ENCODE measurements around the gene NFE2L3. TPM values are rescaled to one million over a fixed set of nuclear protein-coding genes. Genes with fewer than 3 reads are reported as not detected.

NFE2L3 gene
- total RNA-seq, 1 donor from 2014 or later: 50.4 TPM

DNA sequence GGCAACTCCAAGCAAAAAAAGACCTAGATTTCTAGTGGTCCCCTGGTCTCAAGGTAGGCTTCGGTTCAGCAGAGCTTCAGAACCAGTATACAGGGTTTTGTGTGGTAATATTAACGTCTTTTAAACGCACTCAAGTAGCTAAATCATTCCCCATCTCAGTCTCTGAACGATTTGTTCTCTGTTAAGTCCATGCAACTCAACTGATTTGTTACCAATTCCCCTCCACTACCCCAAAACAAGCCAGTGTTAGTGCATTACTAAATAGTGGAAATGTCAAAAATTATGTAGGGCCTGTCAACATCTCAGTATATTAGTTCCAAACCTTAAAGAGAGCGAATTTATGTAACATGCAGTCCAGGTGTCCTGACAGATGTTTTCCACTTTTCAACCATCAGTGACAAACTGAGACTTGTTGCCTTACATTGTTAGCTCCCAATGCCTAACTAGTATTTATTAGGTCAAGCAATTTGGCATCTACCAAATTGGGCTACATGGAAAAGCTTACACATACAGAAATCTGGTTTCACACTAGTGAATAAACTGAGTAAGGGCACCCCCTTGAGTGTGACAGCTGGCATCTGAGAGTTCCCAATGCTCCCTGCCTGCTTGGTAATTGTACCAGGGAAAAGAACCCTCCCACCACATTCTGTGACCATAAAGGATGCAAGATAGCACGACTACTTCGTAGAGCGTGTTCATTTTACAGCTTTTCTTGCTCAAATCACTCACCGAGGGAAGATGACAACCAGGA lies 36.4 kb downstream of the NFE2L3 start:
- Histone ChIP-seq H3K4me2 (ENCODE audit: low read length) (no peak overlapping the region), H3K27me3 (ENCODE audit: insufficient read depth, low read length) (no peaks in the 10 kb centered on the region), H3K4me1 (ENCODE audit: insufficient read depth, low read length) (no peaks in the 10 kb centered on the region), H3K27ac (ENCODE audit: low read depth, low read length) (no peak overlapping the region), H3K79me2 (ENCODE audit: insufficient read depth, low read length) (peaks cover 35% of the 10 kb centered on the region), H2AFZ (ENCODE audit: low read depth, low read length) (no peak overlapping the region), H4K20me1 (ENCODE audit: insufficient read depth, low read length) (peaks cover 85% of the 10 kb centered on the region), H3K9me3 (ENCODE audit: insufficient read depth, low read depth, low read length) (no peaks in the 10 kb centered on the region), H3K36me3 (ENCODE audit: insufficient read depth, low read length) (peaks cover 62% of the 10 kb centered on the region), H3K9ac (ENCODE audit: low read length) (no peak overlapping the region), H3K4me3 (ENCODE audit: insufficient read depth, low read depth, low read length) (no peak overlapping the region)
- Mint-ChIP-seq H3K9me3 (ENCODE audit: unreplicated experiment) (no peaks in the 10 kb centered on the region), H3K27ac (ENCODE audit: unreplicated experiment) (peak overlapping the region; percentile 9), H3K4me1 (ENCODE audit: low read depth, unreplicated experiment) (peaks cover 51% of the 10 kb centered on the region), H3K36me3 (ENCODE audit: low read depth, unreplicated experiment) (peaks cover 24% of the 10 kb centered on the region), H3K4me3 (ENCODE audit: unreplicated experiment) (no peak overlapping the region), H3K27me3 (ENCODE audit: low read depth, unreplicated experiment) (no peaks in the 10 kb centered on the region)
- TF ChIP-seq, protein P1, sequence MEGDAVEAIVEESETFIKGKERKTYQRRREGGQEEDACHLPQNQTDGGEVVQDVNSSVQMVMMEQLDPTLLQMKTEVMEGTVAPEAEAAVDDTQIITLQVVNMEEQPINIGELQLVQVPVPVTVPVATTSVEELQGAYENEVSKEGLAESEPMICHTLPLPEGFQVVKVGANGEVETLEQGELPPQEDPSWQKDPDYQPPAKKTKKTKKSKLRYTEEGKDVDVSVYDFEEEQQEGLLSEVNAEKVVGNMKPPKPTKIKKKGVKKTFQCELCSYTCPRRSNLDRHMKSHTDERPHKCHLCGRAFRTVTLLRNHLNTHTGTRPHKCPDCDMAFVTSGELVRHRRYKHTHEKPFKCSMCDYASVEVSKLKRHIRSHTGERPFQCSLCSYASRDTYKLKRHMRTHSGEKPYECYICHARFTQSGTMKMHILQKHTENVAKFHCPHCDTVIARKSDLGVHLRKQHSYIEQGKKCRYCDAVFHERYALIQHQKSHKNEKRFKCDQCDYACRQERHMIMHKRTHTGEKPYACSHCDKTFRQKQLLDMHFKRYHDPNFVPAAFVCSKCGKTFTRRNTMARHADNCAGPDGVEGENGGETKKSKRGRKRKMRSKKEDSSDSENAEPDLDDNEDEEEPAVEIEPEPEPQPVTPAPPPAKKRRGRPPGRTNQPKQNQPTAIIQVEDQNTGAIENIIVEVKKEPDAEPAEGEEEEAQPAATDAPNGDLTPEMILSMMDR (IDR thresholded peaks at IDR 0.05; ENCODE audit: insufficient read depth, low read depth, low read length): no peak
- TF ChIP-seq EZH2 (IDR thresholded peaks at IDR 0.05; ENCODE audit: insufficient read depth, low read length): no peak
- DNase-seq (ENCODE audit: low read depth): no peak
- FAIRE-seq: no peak

- H3K4me1 Mint-ChIP-seq (ENCODE audit: low read depth, unreplicated experiment): peaks cover 54% of the 10 kb centered on the region
- Histone ChIP-seq H4K20me1 (ENCODE audit: insufficient read depth, low read length) (peaks cover 86% of the 10 kb centered on the region), H3K4me3 (ENCODE audit: insufficient read depth, low read depth, low read length) (no peak overlapping the region), H3K9ac (ENCODE audit: low read length) (no peak overlapping the region), H3K27me3 (ENCODE audit: insufficient read depth, low read length) (no peaks in the 10 kb centered on the region), H3K79me2 (ENCODE audit: insufficient read depth, low read length) (peaks cover 42% of the 10 kb centered on the region), H3K36me3 (ENCODE audit: insufficient read depth, low read length) (peaks cover 68% of the 10 kb centered on the region), H3K9me3 (ENCODE audit: insufficient read depth, low read depth, low read length) (no peaks in the 10 kb centered on the region), H3K27ac (ENCODE audit: low read depth, low read length) (no peak overlapping the region), H3K4me1 (ENCODE audit: insufficient read depth, low read length) (no peaks in the 10 kb centered on the region), H2AFZ (ENCODE audit: low read depth, low read length) (no peak overlapping the region), H3K4me2 (ENCODE audit: low read length) (no peak overlapping the region)
- H3K4me3 Mint-ChIP-seq (ENCODE audit: unreplicated experiment): peak overlapping the region; percentile 40
- H3K27ac Mint-ChIP-seq (ENCODE audit: unreplicated experiment): peak overlapping the region; percentile 34
- peaks cover 26% of the 10 kb centered on the region for H3K36me3 Mint-ChIP-seq (ENCODE audit: low read depth, unreplicated experiment)
- TF ChIP-seq EZH2 (IDR thresholded peaks at IDR 0.05; ENCODE audit: insufficient read depth, low read length): no peak
- TF ChIP-seq, protein P1 (IDR thresholded peaks at IDR 0.05; ENCODE audit: insufficient read depth, low read depth, low read length): no peak
- H3K9me3 Mint-ChIP-seq (ENCODE audit: unreplicated experiment): no peaks in the 10 kb centered on the region
- DNase-seq (ENCODE audit: low read depth) (no peak), FAIRE-seq (no peak)
- no peaks in the 10 kb centered on the region for H3K27me3 Mint-ChIP-seq (ENCODE audit: low read depth, unreplicated experiment)
Measured at GRCh38 chr7:26188957-26189541, 37.1 kb downstream of the NFE2L3 start.

GRCh38 chr7:26189697-26190096 lies 37.7 kb downstream of the NFE2L3 start:
- TF ChIP-seq EZH2 (IDR thresholded peaks at IDR 0.05; ENCODE audit: insufficient read depth, low read length): no peak
- TF ChIP-seq, protein P1 (IDR thresholded peaks at IDR 0.05; ENCODE audit: insufficient read depth, low read depth, low read length): no peak
- H3K9me3 ChIP-seq (ENCODE audit: insufficient read depth, low read depth, low read length): no peaks in the 10 kb centered on the region
- Mint-ChIP-seq H3K36me3 (ENCODE audit: low read depth, unreplicated experiment) (peaks cover 26% of the 10 kb centered on the region), H3K4me1 (ENCODE audit: low read depth, unreplicated experiment) (peaks cover 55% of the 10 kb centered on the region), H3K4me3 (ENCODE audit: unreplicated experiment) (no peak overlapping the region), H3K9me3 (ENCODE audit: unreplicated experiment) (no peaks in the 10 kb centered on the region), H3K27me3 (ENCODE audit: low read depth, unreplicated experiment) (no peaks in the 10 kb centered on the region), H3K27ac (ENCODE audit: unreplicated experiment) (peak overlapping the region; percentile 34)
- FAIRE-seq (no peak), DNase-seq (ENCODE audit: low read depth) (no peak)
- peaks cover 89% of the 10 kb centered on the region for H4K20me1 ChIP-seq (ENCODE audit: insufficient read depth, low read length)
- H3K27me3 ChIP-seq (ENCODE audit: insufficient read depth, low read length): no peaks in the 10 kb centered on the region
- H3K4me2 ChIP-seq (ENCODE audit: low read length): no peak overlapping the region
- no peak overlapping the region for H3K9ac ChIP-seq (ENCODE audit: low read length)
- H3K4me3 ChIP-seq (ENCODE audit: insufficient read depth, low read depth, low read length): no peak overlapping the region
- H2AFZ ChIP-seq (ENCODE audit: low read depth, low read length): no peak overlapping the region
- no peaks in the 10 kb centered on the region for H3K4me1 ChIP-seq (ENCODE audit: insufficient read depth, low read length)
- H3K36me3 ChIP-seq (ENCODE audit: insufficient read depth, low read length): peaks cover 65% of the 10 kb centered on the region
- H3K27ac ChIP-seq (ENCODE audit: low read depth, low read length): no peak overlapping the region
- peaks cover 48% of the 10 kb centered on the region for H3K79me2 ChIP-seq (ENCODE audit: insufficient read depth, low read length)
